Fibroblast of lung (primary cell): ENCODE data around the gene CACNB2. TPM values are rescaled to one million over a fixed set of nuclear protein-coding genes. Genes with fewer than 3 reads are reported as not detected.

Experiments used
- DNase-seq, 2 donors: peaks; one replicate each; pipeline versions ENCODE4 v3.0.0 to v3.0.0-alpha.2; 2010; ENCODE audit warnings: low read depth in 2 of 2
- H2AFZ ChIP-seq: 2 replicates; pipeline ENCODE4 v1.5.1; 2012; ENCODE audit warnings: low read length, control low read depth, inconsistent platforms
- H3K27ac ChIP-seq: 2 replicates; pipeline ENCODE4 v1.5.1; 2011; ENCODE audit warnings: low read length, control low read depth; ENCODE audit not compliant: insufficient read depth
- H3K27me3 ChIP-seq: 2 replicates; pipeline ENCODE4 v1.5.1; 2011; ENCODE audit warnings: mild to moderate bottlenecking, low read length; ENCODE audit not compliant: control insufficient read depth, insufficient read depth
- H3K36me3 ChIP-seq: 2 replicates; pipeline ENCODE4 v1.5.1; 2011; ENCODE audit warnings: low read length; ENCODE audit not compliant: control insufficient read depth, insufficient read depth
- H3K4me1 ChIP-seq: 2 replicates; pipeline ENCODE4 v1.5.1; 2011; ENCODE audit warnings: low read length; ENCODE audit not compliant: control insufficient read depth, insufficient read depth; ENCODE audit errors: extremely low read depth
- H3K4me2 ChIP-seq: 2 replicates; pipeline ENCODE4 v1.5.1; 2011; ENCODE audit warnings: low read length, control low read depth; ENCODE audit not compliant: insufficient read depth; ENCODE audit errors: extremely low read depth
- H3K4me3 ChIP-seq, 4 experiments: fragments of 200-600 bp in 1 of 4; sonication (generic) in 1 of 4; replicated peaks in 1 of 4; 2 replicates each; pipeline ENCODE4 v1.5.1; 2011 to 2016; ENCODE audit warnings: low read length in 4 of 4, low read depth in 3 of 4, mild to moderate bottlenecking in 3 of 4, control low read depth in 2 of 4, inconsistent platforms in 1 of 4, mixed read lengths in 1 of 4; ENCODE audit not compliant: insufficient read depth in 1 of 4; ENCODE audit errors: control extremely low read depth in 1 of 4
- H3K79me2 ChIP-seq: 2 replicates; pipeline ENCODE4 v1.5.1; 2012; ENCODE audit warnings: mild to moderate bottlenecking, low read length, inconsistent platforms; ENCODE audit not compliant: control insufficient read depth, insufficient read depth
- H3K9ac ChIP-seq: 2 replicates; pipeline ENCODE4 v1.5.1; 2011; ENCODE audit warnings: mild to moderate bottlenecking, low read length, control low read depth; ENCODE audit not compliant: insufficient read depth
- H3K9me3 ChIP-seq: 2 replicates; pipeline ENCODE4 v1.5.1; 2012; ENCODE audit warnings: low read depth, low read length; ENCODE audit not compliant: control insufficient read depth, insufficient read depth
- H4K20me1 ChIP-seq: 2 replicates; pipeline ENCODE4 v1.5.1; 2011; ENCODE audit warnings: low read length; ENCODE audit not compliant: control insufficient read depth, insufficient read depth; ENCODE audit errors: extremely low read depth
- EZH2 ChIP-seq: IDR thresholded peaks from 2 replicates; pipeline ENCODE4 v1.5.1; 2012; ENCODE audit warnings: low read length, control low read depth, mild to moderate bottlenecking; ENCODE audit errors: missing control alignments
- polyA plus RNA-seq, 2 donors: library from polyadenylated mRNA; depleted of rRNA in 1 of 2; stranded (reverse) in 1 of 2; unstranded in 1 of 2; fragments of >200 nt; gene quantifications; 2 replicates each; pipeline ENCODE4 v1.2.1, GENCODE V29; 2011 to 2012; ENCODE audit warnings: missing spikeins in 1 of 2
- total RNA-seq: library from RNA; depleted of rRNA; stranded (reverse); fragments of >200 nt; gene quantifications from 2 replicates; pipeline ENCODE4 v1.2.1, GENCODE V29; 2014
- TF ChIP-seq, protein P1 (sequence below), 2 donors: IDR thresholded peaks in 1 of 2; conservative IDR thresholded peaks in 1 of 2; 1 replicate in 1 of 2; 2 replicates in 1 of 2; pipeline ENCODE4 v1.5.1; 2011 to 2012; ENCODE audit warnings: low read length in 2 of 2, control low read depth in 1 of 2, inconsistent platforms in 1 of 2, low read depth in 1 of 2, mild to moderate bottlenecking in 1 of 2

The CACNB2 gene
- total and polyA plus RNA-seq, 2 donors (not counting 1 experiment from before 2014, with no cell fraction given): 0.66 to 0.70 TPM

DNA sequence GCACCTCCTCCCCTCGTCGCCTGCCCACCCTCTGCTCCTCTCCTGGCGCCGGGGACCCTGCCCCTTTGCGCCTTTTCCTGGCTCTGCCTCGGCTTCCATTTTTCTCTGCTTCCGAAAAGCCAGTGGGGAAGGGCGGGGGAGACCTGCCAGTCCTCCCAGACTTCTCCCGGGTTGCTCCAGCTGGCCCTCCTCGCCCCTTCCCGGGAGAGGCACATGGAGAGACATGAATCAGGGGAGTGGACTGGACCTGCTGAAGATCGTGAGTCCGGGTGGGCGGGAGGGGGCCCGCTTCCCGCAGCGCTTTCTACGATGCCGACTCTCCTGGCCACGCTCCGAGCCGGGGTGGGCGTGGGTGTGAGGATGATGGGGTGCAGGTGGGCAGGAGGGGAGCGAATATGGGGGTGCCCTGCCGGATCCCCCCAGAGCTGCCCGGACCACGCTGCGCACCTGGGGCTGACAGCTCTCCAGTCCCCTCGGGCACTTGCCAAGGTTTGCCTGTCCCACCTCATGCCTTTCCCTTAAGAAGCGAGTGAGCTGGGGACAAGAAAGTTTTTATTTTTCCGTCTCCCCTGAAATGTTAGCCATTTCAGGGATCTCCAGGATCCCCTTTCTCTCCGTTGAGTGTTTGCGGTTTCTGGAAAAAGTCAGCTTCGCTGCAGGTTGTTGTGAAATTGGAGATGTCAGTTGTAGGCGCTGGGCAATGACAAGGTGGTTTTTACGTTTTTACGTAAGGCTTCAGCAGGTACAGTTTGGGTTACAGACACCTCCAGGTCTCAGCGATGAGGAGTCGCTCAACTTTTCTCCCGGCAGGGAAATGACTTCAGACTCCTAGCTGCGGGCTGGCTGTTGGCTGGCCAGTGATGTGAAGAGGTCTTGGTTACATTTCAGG lies 977 bp downstream of the CACNB2 start:
- TF ChIP-seq EZH2: no peak
- TF ChIP-seq, protein P1, sequence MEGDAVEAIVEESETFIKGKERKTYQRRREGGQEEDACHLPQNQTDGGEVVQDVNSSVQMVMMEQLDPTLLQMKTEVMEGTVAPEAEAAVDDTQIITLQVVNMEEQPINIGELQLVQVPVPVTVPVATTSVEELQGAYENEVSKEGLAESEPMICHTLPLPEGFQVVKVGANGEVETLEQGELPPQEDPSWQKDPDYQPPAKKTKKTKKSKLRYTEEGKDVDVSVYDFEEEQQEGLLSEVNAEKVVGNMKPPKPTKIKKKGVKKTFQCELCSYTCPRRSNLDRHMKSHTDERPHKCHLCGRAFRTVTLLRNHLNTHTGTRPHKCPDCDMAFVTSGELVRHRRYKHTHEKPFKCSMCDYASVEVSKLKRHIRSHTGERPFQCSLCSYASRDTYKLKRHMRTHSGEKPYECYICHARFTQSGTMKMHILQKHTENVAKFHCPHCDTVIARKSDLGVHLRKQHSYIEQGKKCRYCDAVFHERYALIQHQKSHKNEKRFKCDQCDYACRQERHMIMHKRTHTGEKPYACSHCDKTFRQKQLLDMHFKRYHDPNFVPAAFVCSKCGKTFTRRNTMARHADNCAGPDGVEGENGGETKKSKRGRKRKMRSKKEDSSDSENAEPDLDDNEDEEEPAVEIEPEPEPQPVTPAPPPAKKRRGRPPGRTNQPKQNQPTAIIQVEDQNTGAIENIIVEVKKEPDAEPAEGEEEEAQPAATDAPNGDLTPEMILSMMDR (conservative IDR thresholded peaks at IDR 0.05 in 1 of 2, IDR thresholded peaks at IDR 0.05 in 1 of 2; ENCODE audit: low read depth in 1 of 2, low read length in 2 of 2): no peak
- H3K9me3 ChIP-seq: no peaks in the 10 kb centered on the region
- H3K4me2 ChIP-seq: peak overlapping the region; percentile 88
- no peaks in the 10 kb centered on the region for H3K36me3 ChIP-seq
- H3K4me1 ChIP-seq: peaks cover 2% of the 10 kb centered on the region
- peak overlapping the region; percentile 56 to 66 (median 62) for H3K4me3 ChIP-seq
- H2AFZ ChIP-seq: peak overlapping the region; percentile 57
- H4K20me1 ChIP-seq: no peaks in the 10 kb centered on the region
- H3K79me2 ChIP-seq: no peaks in the 10 kb centered on the region
- peak in 1 of 2 donors; percentile 33 for DNase-seq
- no peak overlapping the region for H3K27ac ChIP-seq
- H3K27me3 ChIP-seq: peaks cover 5% of the 10 kb centered on the region
- H3K9ac ChIP-seq: peak overlapping the region; percentile 65

DNA sequence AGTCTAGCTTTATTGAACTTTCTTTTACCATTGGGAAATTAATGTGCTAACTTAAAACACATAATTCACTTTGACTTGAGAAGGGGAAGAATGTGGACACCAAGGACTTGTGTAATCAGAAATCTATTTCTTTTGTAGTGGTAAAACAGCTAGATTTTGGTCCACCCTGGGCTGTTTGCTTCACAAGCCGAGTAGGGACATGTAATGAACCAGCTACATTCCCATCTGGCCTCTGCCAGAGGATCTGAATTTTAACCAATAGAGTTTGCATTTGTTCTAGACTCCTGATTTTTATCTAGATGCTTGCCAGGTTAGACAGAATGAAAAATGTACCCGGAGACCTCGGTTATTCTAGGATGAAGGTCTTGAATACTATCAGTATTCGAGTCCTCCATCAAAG lies 1.9 kb downstream of the CACNB2 start:
- Histone ChIP-seq H3K27ac (no peak overlapping the region), H2AFZ (no peak overlapping the region), H3K36me3 (no peaks in the 10 kb centered on the region), H3K4me2 (no peak overlapping the region), H4K20me1 (no peaks in the 10 kb centered on the region), H3K9ac (no peak overlapping the region), H3K79me2 (no peaks in the 10 kb centered on the region), H3K9me3 (no peaks in the 10 kb centered on the region), H3K4me3 (peak overlapping the region in 1 of 4 experiments; percentile 64), H3K27me3 (peaks cover 5% of the 10 kb centered on the region), H3K4me1 (peaks cover 2% of the 10 kb centered on the region)
- no peak for DNase-seq
- no peak for TF ChIP-seq EZH2
- TF ChIP-seq, protein P1 (conservative IDR thresholded peaks at IDR 0.05 in 1 of 2, IDR thresholded peaks at IDR 0.05 in 1 of 2; ENCODE audit: low read depth in 1 of 2, low read length in 2 of 2): no peak

DNA sequence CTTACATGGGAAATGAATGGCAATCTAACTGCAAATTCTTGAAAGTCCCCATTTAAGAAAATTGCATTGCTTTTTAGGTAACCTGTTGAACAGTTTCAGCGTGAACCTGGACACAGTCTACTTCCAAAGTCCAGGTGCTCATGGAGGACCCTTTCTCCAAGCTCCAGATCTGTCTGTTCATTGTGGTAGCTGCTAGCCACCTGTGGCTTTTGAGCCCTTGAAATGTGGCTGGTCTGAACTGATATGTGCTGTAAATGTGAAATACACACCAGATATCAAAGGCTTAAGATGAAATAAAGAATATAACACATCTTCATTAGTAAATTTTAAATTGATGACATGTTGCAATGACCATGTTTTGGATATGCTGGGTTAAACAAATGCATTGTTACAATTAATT lies 4.2 kb downstream of the CACNB2 start:
- DNase-seq: no peak
- Histone ChIP-seq H3K36me3 (no peaks in the 10 kb centered on the region), H3K4me1 (peaks cover 2% of the 10 kb centered on the region), H2AFZ (no peak overlapping the region), H3K9ac (no peak overlapping the region), H3K79me2 (no peaks in the 10 kb centered on the region), H3K27ac (no peak overlapping the region), H3K9me3 (no peaks in the 10 kb centered on the region), H3K4me2 (no peak overlapping the region), H4K20me1 (no peaks in the 10 kb centered on the region), H3K4me3 (no peak overlapping the region), H3K27me3 (peaks cover 5% of the 10 kb centered on the region)
- TF ChIP-seq EZH2: no peak
- TF ChIP-seq, protein P1 (conservative IDR thresholded peaks at IDR 0.05 in 1 of 2, IDR thresholded peaks at IDR 0.05 in 1 of 2; ENCODE audit: low read depth in 1 of 2, low read length in 2 of 2): no peak
